Erythroblast (primary cell): ENCODE results near the gene FRMD5.
A peak's percentile ranks its signal among the peaks of the same experiment; 100 is the strongest.

Source experiments
- GATA1 ChIP-seq: IDR thresholded peaks from 2 replicates; pipeline ENCODE4 v1.6.1; 2011; ENCODE audit warnings: low read depth, mild to moderate bottlenecking, control low read depth, low read length, moderate library complexity
- POLR2A ChIP-seq: IDR thresholded peaks from 2 replicates; pipeline ENCODE4 v1.6.1; 2011; ENCODE audit warnings: mild to moderate bottlenecking, low read length

DNA sequence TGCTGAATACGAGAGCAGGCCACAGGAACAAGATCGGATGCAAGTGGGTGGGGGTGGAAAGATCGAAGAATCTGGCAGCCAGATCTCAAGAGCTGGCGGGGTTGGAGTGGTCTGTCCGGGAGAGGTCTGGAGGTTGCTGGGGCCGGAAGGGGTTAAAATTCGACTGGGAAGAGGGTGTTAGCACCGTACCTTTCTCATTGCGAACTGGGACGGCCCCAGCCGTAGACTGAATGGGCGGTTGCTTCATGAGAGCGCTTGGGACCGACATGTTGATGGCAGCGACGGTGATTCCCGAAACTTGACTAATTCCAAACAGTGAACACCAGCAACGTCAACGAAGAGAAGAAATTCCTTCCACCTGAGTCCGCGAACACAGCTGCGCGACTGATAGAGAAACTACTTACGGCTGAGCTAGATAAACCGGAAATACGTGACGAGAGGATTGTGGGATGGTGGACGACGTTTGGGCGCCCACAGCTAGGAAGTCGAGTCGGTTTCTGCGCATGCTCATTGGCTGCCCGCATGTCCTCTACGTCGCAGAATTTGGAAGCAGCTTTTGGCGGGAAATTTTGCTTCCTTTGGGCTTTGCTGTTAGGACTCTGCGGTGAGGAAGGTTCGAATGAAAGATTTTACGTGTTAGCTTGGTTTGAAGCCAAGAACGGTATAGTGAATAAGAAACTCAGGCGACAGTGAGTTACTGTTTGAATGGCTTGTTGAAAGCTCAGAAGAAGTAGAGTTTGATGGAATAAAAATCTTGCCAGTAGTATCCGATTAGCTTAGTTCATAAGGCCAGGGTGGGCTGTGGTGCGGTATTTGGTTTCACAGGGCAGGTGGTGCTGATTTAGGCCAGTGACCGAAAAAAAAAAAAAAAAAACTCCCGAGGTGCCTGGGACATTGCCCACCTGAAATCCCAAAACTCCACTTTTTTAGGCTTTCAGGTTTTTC lies 370.5 kb downstream of the FRMD5 start, which contains the start of gene MFAP1:
- TF ChIP-seq POLR2A = peak; percentile 98
- TF ChIP-seq GATA1 = no peak
